Suprapubic skin (tissue), 4 donors: ENCODE results near the gene LRRC8D. TPM values are rescaled to one million over a fixed set of nuclear protein-coding genes. Genes with fewer than 3 reads are reported as not detected.

ENCODE experiments used
- DNase-seq, 2 donors: peaks; one replicate each; pipeline ENCODE4 v3.0.0-alpha.2; 2019; ENCODE audit warnings: low spot score in 2 of 2
- H3K27ac ChIP-seq: fragments of 200-600 bp; sonication (generic); one replicate; pipeline ENCODE4 v1.5.1; 2019
- H3K27me3 ChIP-seq: fragments of 200-600 bp; sonication (generic); one replicate; pipeline ENCODE4 v1.5.1; 2019
- H3K36me3 ChIP-seq: fragments of 200-600 bp; sonication (generic); one replicate; pipeline ENCODE4 v1.5.1; 2019
- H3K4me1 ChIP-seq: fragments of 200-600 bp; sonication (generic); one replicate; pipeline ENCODE4 v1.5.1; 2019
- H3K4me3 ChIP-seq: fragments of 200-600 bp; sonication (generic); one replicate; pipeline ENCODE4 v1.5.1; 2019; ENCODE audit warnings: mild to moderate bottlenecking
- H3K9me3 ChIP-seq: fragments of 200-600 bp; sonication (generic); one replicate; pipeline ENCODE4 v1.5.1; 2019
- EP300 ChIP-seq: sonication (generic); formaldehyde crosslinking; IDR thresholded peaks from one replicate; pipeline ENCODE4 v1.6.1; 2017; ENCODE audit warnings: antibody characterized with exemption
- POLR2A ChIP-seq, 2 donors: fragments of 450-650 bp; IDR thresholded peaks; one replicate each; pipeline ENCODE4 v1.6.1; 2017; ENCODE audit warnings: antibody characterized with exemption in 2 of 2, mild to moderate bottlenecking in 2 of 2, moderate library complexity in 2 of 2
- POLR2AphosphoS5 ChIP-seq, 3 donors: sonication (generic); formaldehyde crosslinking; IDR thresholded peaks; one replicate each; pipeline ENCODE4 v1.6.1; 2017; ENCODE audit warnings: antibody characterized with exemption in 3 of 3
- WGBS: methylation state at CpG from one replicate; pipeline ENCODE4 v1.1.5; 2018; 5-methylcytosine and 5-hydroxymethylcytosine counted together
- total RNA-seq, 4 donors: library from RNA; depleted of rRNA; stranded (reverse); fragments of >200 nt; gene quantifications; one replicate each; pipeline ENCODE4 v1.1.0, GENCODE V29; 2016
- TF ChIP-seq, protein P1 (sequence below), 2 donors: fragments of 200-600 bp in 1 of 2; fragments of 450-650 bp in 1 of 2; sonication (generic) in 1 of 2; IDR thresholded peaks; one replicate each; pipeline ENCODE4 v1.5.1; 2016 to 2019; ENCODE audit warnings: antibody characterized with exemption in 2 of 2, mild to moderate bottlenecking in 1 of 2, moderate library complexity in 1 of 2

The LRRC8D gene
- total RNA-seq, 4 donors from 2014 or later = 11.7 to 24.8 (median 21.6) TPM

DNA sequence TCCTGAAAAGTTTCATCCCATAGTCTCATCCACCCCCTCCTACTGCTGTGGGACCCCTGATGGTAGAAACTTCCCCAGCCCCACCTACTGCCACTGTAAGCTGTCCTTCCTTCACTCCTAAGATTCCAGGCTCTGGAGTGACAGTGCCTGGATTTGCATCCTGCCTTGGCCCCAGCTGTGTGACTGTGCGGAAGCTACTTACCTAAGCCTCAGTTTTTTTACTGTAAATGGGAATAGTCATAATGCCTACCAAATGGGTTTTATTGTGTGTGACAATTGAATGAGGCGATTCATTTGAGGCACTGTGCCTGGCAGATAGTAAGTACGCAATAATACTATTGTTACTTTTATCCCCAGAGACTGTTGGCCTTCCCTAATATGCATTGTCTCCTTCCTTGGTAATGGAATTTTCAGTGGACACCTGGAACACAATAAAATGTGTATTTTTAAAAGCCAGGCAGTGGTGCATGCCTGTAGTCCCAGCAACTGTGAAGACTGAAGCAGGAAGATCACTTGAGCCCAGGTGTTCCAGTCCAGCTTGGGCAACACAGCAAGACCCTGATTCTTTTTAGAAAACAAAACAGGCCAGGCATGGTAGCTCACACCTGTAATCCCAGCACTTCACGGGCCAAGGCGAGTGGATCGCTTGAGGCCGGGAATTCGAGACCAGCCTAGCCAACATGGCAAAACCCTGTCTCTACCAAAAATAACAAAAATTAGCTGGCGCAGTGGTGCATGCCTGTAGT is 119.0 kb downstream of the LRRC8D start:
- Histone ChIP-seq H3K27ac (no peak overlapping the region), H3K9me3 (no peaks in the 10 kb centered on the region), H3K36me3 (peaks cover under 1% of the 10 kb centered on the region), H3K4me1 (no peaks in the 10 kb centered on the region), H3K27me3 (no peaks in the 10 kb centered on the region), H3K4me3 (no peak overlapping the region)
- TF ChIP-seq POLR2AphosphoS5 (IDR thresholded peaks at IDR 0.05) = no peak
- TF ChIP-seq POLR2A (IDR thresholded peaks at IDR 0.05) = no peak
- TF ChIP-seq, protein P1, sequence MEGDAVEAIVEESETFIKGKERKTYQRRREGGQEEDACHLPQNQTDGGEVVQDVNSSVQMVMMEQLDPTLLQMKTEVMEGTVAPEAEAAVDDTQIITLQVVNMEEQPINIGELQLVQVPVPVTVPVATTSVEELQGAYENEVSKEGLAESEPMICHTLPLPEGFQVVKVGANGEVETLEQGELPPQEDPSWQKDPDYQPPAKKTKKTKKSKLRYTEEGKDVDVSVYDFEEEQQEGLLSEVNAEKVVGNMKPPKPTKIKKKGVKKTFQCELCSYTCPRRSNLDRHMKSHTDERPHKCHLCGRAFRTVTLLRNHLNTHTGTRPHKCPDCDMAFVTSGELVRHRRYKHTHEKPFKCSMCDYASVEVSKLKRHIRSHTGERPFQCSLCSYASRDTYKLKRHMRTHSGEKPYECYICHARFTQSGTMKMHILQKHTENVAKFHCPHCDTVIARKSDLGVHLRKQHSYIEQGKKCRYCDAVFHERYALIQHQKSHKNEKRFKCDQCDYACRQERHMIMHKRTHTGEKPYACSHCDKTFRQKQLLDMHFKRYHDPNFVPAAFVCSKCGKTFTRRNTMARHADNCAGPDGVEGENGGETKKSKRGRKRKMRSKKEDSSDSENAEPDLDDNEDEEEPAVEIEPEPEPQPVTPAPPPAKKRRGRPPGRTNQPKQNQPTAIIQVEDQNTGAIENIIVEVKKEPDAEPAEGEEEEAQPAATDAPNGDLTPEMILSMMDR (IDR thresholded peaks at IDR 0.05) = no peak
- no peak for TF ChIP-seq EP300
- no peak for DNase-seq
- WGBS = 82% methylated on average over 9 of the region's 9 CpGs

DNA sequence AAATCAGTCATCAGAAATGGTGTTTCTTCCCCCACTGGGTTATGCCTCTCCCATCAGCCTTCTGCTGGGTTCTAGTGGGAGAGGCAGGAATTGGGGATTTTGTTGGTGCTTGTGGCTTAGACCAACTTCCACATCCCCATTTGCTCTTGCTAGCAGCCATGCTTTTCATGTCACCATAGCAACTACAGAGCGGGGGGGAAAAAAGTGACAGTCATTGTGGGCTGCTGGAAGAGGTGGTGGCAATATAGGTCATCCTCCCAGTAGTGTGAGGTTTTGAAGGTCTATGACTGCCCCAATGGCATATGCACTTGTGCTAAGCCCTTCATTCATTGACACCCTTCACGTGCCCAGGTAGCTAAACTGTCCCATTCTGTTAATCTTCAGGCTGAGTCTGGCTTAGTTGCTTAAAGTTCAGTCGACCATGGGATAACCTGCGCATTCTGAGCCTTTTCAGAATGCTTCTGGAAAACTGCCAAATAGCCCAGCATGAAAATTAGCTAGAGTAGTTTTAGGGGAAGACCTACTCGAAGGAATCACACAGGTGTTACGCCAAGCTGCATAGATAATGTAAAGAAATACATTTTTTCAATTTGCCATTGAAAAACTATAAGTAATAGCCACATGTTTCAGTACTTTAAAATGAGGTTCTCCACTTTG is 120.4 kb downstream of the LRRC8D start:
- H3K4me1 ChIP-seq = no peaks in the 10 kb centered on the region
- TF ChIP-seq POLR2AphosphoS5 (IDR thresholded peaks at IDR 0.05) (no peak), POLR2A (IDR thresholded peaks at IDR 0.05) (no peak), EP300 (no peak)
- TF ChIP-seq, protein P1 (IDR thresholded peaks at IDR 0.05) = no peak
- no peaks in the 10 kb centered on the region for H3K36me3 ChIP-seq
- WGBS = 95% methylated on average over 5 of the region's 6 CpGs
- no peak overlapping the region for H3K4me3 ChIP-seq
- H3K27ac ChIP-seq = no peak overlapping the region
- DNase-seq = no peak
- no peaks in the 10 kb centered on the region for H3K27me3 ChIP-seq
- no peaks in the 10 kb centered on the region for H3K9me3 ChIP-seq

DNA sequence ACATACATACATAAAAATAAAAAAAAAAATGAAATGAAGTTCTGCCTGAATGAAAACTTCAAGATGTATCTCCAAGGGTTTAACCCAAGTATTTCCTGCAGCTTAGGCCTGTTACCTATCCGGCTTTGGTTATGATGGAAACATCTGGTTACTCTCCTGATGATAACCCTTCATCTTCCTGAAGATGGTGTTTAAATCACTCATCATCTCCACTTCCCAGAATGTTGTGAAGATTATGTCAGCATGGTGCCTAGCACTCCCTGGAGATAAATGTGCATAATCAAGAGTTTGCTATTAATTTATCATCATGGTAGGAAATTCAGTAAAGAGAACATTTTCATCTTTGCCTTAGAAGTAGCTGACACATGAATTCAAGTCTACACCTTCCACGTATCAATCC is 121.2 kb downstream of the LRRC8D start:
- TF ChIP-seq POLR2AphosphoS5 (IDR thresholded peaks at IDR 0.05) = no peak
- DNase-seq = no peak
- Histone ChIP-seq H3K4me3 (no peak overlapping the region), H3K27ac (no peak overlapping the region), H3K4me1 (no peaks in the 10 kb centered on the region), H3K9me3 (no peaks in the 10 kb centered on the region), H3K27me3 (no peaks in the 10 kb centered on the region), H3K36me3 (no peaks in the 10 kb centered on the region)
- WGBS = 88% methylated on average over 2 of the region's 2 CpGs

DNA sequence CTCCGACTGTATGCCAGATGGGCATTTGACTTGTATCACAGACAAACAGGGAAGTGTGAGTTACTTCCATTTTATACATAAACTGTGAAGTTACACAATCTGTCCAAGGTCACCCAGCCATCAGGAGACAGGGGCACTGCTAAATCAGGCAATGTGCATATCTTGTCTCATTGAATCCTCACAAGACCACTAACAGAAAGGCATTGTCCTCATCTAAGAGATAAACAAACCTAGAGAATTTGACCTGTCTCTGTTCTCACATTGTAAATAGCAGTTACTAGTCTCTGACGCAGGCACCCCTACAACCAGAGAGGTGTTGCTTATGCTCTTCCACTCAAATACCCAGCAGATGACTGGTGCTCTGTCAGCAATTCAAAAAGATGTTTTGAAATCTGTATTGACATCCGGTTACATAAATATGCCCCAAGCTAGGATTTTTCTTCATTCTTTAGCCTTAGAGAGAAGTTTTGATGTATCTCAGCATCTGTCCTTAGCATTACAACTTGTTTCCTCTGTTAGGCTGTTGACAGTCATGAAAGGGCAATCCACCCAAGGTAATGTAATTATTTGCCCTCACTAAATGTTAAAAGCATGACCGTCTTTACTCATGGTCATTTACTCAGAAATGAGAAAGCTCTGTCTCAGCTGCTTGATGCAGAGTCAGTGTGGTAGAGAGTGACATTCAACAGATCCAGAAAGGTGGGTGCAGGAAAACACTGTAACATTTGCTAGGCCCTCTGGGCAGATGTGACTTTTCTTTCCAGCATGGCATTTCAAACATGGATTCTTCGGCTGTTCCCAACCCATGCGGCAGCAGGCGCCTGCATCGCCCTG is 122.2 kb downstream of the LRRC8D start:
- H3K27me3 ChIP-seq = no peaks in the 10 kb centered on the region
- H3K4me3 ChIP-seq = no peak overlapping the region
- H3K27ac ChIP-seq = no peak overlapping the region
- H3K4me1 ChIP-seq = no peaks in the 10 kb centered on the region
- DNase-seq = no peak
- H3K9me3 ChIP-seq = no peaks in the 10 kb centered on the region
- WGBS = 77% methylated on average over 8 of the region's 8 CpGs
- no peaks in the 10 kb centered on the region for H3K36me3 ChIP-seq
- TF ChIP-seq, protein P1 (IDR thresholded peaks at IDR 0.05) = no peak
- no peak for TF ChIP-seq POLR2AphosphoS5 (IDR thresholded peaks at IDR 0.05)
- no peak for TF ChIP-seq POLR2A (IDR thresholded peaks at IDR 0.05)
- no peak for TF ChIP-seq EP300

DNA sequence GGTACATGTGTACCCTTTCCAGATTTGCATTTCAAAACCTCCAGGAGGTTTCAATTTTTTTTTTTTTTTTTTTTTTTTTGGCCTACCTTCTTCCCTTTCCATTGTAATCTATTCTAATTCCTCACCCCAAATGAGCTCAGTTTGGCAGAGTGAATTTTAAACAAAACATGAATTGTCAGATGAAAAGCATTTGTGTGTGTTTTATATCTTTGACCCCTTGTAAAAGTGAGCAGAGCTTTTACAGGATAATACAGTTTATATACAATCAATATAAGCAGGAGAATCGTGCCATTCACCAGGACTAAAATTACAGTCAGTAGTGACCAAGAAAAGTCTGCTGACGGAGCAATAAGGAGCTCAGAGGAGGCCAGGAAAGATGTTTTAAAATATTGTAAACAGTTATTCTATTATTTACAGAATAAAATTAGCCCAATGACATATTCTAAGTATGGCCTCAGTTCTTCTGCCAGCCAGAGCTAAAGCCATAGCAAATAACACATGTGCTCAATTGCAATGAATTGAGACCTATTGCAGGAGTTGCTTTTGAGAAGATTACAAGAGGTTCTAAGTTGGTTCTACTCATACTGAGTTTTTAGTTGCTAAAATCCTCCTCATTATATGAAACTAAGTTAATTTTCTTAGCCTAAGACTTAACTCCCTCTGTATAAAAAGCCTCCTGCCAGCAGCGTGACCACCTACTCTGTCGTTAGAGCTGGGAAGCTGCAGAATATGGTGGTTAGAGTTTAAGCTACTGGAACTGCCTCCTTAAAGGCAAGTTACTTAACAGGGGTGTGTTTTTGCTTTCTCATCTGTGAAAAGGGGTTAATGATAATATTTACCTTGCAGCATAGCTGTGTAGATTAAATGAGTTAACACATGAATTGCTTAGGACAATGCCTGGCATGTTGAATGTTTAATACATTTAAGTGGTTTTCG is 123.3 kb downstream of the LRRC8D start:
- TF ChIP-seq POLR2AphosphoS5 (IDR thresholded peaks at IDR 0.05) = no peak
- TF ChIP-seq POLR2A (IDR thresholded peaks at IDR 0.05) = no peak
- TF ChIP-seq, protein P1 (IDR thresholded peaks at IDR 0.05) = no peak
- no peak for TF ChIP-seq EP300
- Histone ChIP-seq H3K9me3 (no peaks in the 10 kb centered on the region), H3K4me1 (no peaks in the 10 kb centered on the region), H3K4me3 (no peak overlapping the region), H3K36me3 (no peaks in the 10 kb centered on the region), H3K27ac (no peak overlapping the region), H3K27me3 (no peaks in the 10 kb centered on the region)
- 76% methylated on average over 5 of the region's 5 CpGs for WGBS
- DNase-seq = no peak
